ENCODE measurements around the gene UBE2F. TPM values are rescaled to one million over a fixed set of nuclear protein-coding genes. Genes with fewer than 3 reads are reported as not detected.
"Not testable (repeated sequence)": the region's sequence is repeated elsewhere in the genome, so short reads cannot be mapped to it uniquely, and the experiment has no call there.

The UBE2F gene
- total RNA-seq, 1 experiment from 2014 or later, result 44.9 TPM

DNA sequence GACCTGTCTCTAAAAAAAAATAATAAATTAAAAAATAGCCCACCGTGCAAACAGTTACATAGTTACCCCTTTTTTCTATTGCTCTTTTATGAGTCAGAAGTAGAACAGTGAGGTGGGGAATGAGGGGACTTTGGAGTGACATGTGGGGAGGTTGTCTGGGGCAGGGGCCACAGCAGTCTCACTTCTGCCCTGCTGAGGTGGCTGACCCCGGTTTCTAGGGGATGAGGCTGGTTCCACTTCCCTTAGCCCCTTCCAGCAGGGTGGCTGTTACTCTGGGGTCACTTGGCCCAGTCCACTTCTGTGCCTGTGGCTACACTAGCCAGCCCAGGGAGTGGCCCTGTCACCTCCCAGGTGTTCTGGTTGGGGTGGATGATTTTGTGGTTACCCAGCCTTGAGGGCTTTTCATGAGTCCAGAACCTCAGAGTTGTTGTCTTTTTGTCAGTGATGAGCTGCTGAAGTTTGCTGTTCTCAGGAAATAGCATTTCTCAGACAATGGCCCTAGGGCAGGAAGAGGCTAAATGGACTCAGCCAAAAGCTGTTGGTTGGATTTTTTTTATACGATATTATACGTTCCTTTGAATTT lies 66.0 kb downstream of the UBE2F start:
- H3K4me3 ChIP-seq (ENCODE audit: low read depth in 2 of 2, low read length in 2 of 2), result no peak overlapping the region
- no peak for TF ChIP-seq SIN3A (IDR thresholded peaks at IDR 0.05; ENCODE audit: borderline replicate concordance, insufficient read depth, low read depth, low read length)
- no peak for TF ChIP-seq TCF7L2 (IDR thresholded peaks at IDR 0.05; ENCODE audit: low read depth, low read length)
- no peak for TF ChIP-seq POLR2AphosphoS5 (IDR thresholded peaks at IDR 0.05; ENCODE audit: low read depth, low read length)
- TF ChIP-seq CTCF (IDR thresholded peaks at IDR 0.05), result no peak
- TF ChIP-seq REST (IDR thresholded peaks at IDR 0.05; ENCODE audit: insufficient read depth in 1 of 2, low read depth in 2 of 2, low read length in 1 of 2), result no peak
- intact Hi-C loops (cut with micrococcal nuclease; ENCODE audit: unreplicated experiment) (no loop called here), in situ Hi-C loops (cut with HindIII; ENCODE audit: low pct_unique_long_range_greater_than_20kb, low sequenced_read_pairs) (no loop called here)
- ChIA-PET POLR2A (interaction anchor here (0.6 kb wide), 1 partner anchor 44 kb away, joined by 4 read pairs; no protein-coding TSS in a partner anchor), CTCF (no interaction called here)
- BruUV-seq (replicated peaks), result no TSS peak
- H3K9me3 ChIP-seq (ENCODE audit: control insufficient read depth, insufficient read depth, low read depth, low read length), result no peaks in the 10 kb centered on the region
- ATAC-seq (no peak), DNase-seq (ENCODE audit: low read depth, low spot score) (no peak)
- no peaks in the 10 kb centered on the region for H3K36me3 ChIP-seq (ENCODE audit: control insufficient read depth, insufficient read depth, low read length)
- H3K27ac ChIP-seq (ENCODE audit: low read length), result no peak overlapping the region
- H3K4me1 ChIP-seq (ENCODE audit: control insufficient read depth, insufficient read depth, low read length), result no peaks in the 10 kb centered on the region
- no peaks in the 10 kb centered on the region for H3K27me3 ChIP-seq (ENCODE audit: control insufficient read depth, insufficient read depth, low read length)

- POLR2A ChIA-PET; in situ Hi-C loops (cut with HindIII; ENCODE audit: low pct_unique_long_range_greater_than_20kb, low sequenced_read_pairs): not testable (repeated sequence)
Observed at GRCh38 chr2:238033991-238034390, 67.2 kb downstream of the UBE2F start.

GRCh38 chr2:238038203-238038602 lies 71.4 kb downstream of the UBE2F start:
- ChIA-PET CTCF (no interaction called here), POLR2A (interaction anchor here (0.6 kb wide), 1 partner anchor 28 kb away, joined by 3 read pairs; no protein-coding TSS in a partner anchor)
- no peaks in the 10 kb centered on the region for H3K27me3 ChIP-seq (ENCODE audit: control insufficient read depth, insufficient read depth, low read length)
- H3K27ac ChIP-seq (ENCODE audit: low read length), result no peak overlapping the region
- no peak overlapping the region for H3K4me3 ChIP-seq (ENCODE audit: low read depth in 2 of 2, low read length in 2 of 2)
- DNase-seq (ENCODE audit: low read depth, low spot score), result no peak
- H3K9me3 ChIP-seq (ENCODE audit: control insufficient read depth, insufficient read depth, low read depth, low read length), result no peaks in the 10 kb centered on the region
- in situ Hi-C loops (cut with HindIII; ENCODE audit: low pct_unique_long_range_greater_than_20kb, low sequenced_read_pairs) (no loop called here), intact Hi-C loops (cut with micrococcal nuclease; ENCODE audit: unreplicated experiment) (no loop called here)
- no peaks in the 10 kb centered on the region for H3K4me1 ChIP-seq (ENCODE audit: control insufficient read depth, insufficient read depth, low read length)
- 0 out of 2 replicates have a peak, but pooled peaks cover 3% of the 10 kb centered on the region for H3K36me3 ChIP-seq (ENCODE audit: control insufficient read depth, insufficient read depth, low read length)
- BruUV-seq (replicated peaks), result no TSS peak
- no peak for ATAC-seq
- TF ChIP-seq TCF7L2 (IDR thresholded peaks at IDR 0.05; ENCODE audit: low read depth, low read length), result no peak
- no peak for TF ChIP-seq REST (IDR thresholded peaks at IDR 0.05; ENCODE audit: insufficient read depth in 1 of 2, low read depth in 2 of 2, low read length in 1 of 2)
- TF ChIP-seq CTCF (IDR thresholded peaks at IDR 0.05), result no peak
- no peak for TF ChIP-seq SIN3A (IDR thresholded peaks at IDR 0.05; ENCODE audit: borderline replicate concordance, insufficient read depth, low read depth, low read length)
- TF ChIP-seq POLR2AphosphoS5 (IDR thresholded peaks at IDR 0.05; ENCODE audit: low read depth, low read length), result no peak

More at GRCh38 chr2:238033991-238034390, 67.2 kb downstream of the UBE2F start:
- H3K9me3 ChIP-seq (ENCODE audit: control insufficient read depth, insufficient read depth, low read depth, low read length); BruUV-seq (replicated peaks); intact Hi-C loops (cut with micrococcal nuclease; ENCODE audit: unreplicated experiment); H3K36me3 ChIP-seq (ENCODE audit: control insufficient read depth, insufficient read depth, low read length); CTCF ChIA-PET; H3K27me3 ChIP-seq (ENCODE audit: control insufficient read depth, insufficient read depth, low read length); H3K4me1 ChIP-seq (ENCODE audit: control insufficient read depth, insufficient read depth, low read length); H3K4me3 ChIP-seq (ENCODE audit: low read depth in 2 of 2, low read length in 2 of 2); H3K27ac ChIP-seq (ENCODE audit: low read length); DNase-seq (ENCODE audit: low read depth, low spot score); ATAC-seq: not testable (repeated sequence)
